HTERT RPE-1 (cell line): ENCODE results near the gene NPIPB13.
"Not testable (repeated sequence)": the region's sequence is repeated elsewhere in the genome, so short reads cannot be mapped to it uniquely, and the experiment has no call there.

Experiments used
- in situ Hi-C: fragments of 300-500 bp; cut with MboI; formaldehyde crosslinking; loops from 4 replicates; pipeline ENCODE4 v1.14.3; 2020; ENCODE audit warnings: low sequenced_read_pairs

NPIPB13 gene

GRCh38 chr16:30248379-30248778 is at the start of gene NPIPB13:
Gene NPIPB13, minus strand, starts transcription at chr16:30248479. Its CDS starts 2,906 bp downstream, at chr16:30245573.
- in situ Hi-C loops, result not testable (repeated sequence)

DNA sequence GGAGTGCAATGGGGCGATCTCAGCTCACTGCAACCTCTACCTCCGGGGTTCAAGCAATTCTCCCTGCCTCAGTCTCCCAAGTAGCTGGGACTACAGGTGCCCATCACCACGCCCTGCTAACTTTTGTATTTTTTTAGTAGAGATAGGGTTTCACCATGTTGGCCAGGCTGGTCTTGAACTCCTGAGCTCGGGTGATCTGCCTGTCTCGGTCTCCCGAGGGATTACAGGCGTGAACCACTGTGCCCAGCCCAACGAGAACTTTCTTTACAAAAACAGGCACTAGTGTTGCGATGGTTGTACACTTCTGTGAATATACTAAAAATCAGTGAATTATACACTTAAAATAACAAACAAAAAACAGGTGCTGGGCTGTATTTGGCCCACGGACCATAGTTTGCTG is 34.1 kb upstream of the NPIPB13 start:
- in situ Hi-C loops, result not testable (repeated sequence)

DNA sequence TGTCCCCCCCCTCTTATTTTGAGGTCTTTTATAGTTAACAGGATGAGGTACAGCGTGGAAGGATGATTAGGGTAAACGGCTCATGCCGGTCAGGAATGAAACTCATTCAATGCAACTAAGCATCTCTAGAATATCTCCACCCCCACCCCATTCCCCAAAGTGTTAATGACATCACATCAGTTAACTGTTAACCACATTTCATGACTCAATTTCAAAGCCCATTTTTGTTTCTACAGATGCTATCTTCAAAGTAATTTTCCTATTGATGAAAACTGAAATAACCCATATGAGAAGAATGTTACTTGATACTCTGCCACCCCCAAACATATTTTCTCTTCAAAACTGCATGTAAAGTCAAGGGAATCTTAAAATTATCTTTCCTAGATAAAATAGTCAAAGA is 30.2 kb upstream of the NPIPB13 start:
- in situ Hi-C loops, result not testable (repeated sequence)

DNA sequence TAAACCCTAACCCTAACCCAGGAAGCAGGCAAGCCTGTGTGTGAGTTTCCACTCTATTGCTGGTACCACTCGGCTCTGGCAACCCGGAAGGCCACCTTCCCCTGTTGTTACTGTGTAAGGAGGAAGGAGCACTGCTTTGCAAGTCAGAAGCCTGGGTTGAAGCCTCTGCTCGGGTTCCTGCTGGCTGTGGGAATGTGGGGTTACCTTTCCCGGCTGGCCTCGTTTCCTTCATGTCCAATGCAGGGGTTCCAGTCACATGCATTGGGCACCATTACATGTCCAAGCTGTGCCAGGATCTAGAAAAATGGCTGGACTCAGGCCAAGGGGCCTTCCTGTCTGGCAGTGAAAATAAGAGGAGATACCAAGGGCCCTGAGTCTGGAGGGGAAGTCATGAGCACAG is 31.2 kb downstream of the NPIPB13 start:
- in situ Hi-C loops, result not testable (repeated sequence)

DNA sequence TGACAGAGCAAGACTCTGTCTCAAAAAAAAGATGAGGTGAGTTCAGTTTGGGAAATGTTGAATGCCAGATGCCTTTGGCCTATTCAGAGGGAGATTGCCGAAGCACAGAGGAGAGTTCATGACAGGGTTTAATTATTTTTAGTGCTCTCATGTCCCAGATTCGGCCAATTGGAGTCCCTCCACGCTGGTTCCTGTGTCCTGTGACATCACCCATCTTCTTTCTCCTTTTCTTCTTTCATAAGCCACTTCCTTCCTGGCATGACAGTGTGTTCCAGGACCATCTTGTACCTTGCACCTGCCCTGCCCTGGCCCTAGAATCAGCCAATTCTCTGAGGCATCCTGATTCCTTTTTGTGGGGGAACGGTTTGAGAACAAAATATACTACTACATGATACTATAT is 36.9 kb downstream of the NPIPB13 start:
- in situ Hi-C loops, result not testable (repeated sequence)

- in situ Hi-C loops, result not testable (repeated sequence)
Measured at GRCh38 chr16:30209032-30209431, 39.2 kb downstream of the NPIPB13 start.

DNA sequence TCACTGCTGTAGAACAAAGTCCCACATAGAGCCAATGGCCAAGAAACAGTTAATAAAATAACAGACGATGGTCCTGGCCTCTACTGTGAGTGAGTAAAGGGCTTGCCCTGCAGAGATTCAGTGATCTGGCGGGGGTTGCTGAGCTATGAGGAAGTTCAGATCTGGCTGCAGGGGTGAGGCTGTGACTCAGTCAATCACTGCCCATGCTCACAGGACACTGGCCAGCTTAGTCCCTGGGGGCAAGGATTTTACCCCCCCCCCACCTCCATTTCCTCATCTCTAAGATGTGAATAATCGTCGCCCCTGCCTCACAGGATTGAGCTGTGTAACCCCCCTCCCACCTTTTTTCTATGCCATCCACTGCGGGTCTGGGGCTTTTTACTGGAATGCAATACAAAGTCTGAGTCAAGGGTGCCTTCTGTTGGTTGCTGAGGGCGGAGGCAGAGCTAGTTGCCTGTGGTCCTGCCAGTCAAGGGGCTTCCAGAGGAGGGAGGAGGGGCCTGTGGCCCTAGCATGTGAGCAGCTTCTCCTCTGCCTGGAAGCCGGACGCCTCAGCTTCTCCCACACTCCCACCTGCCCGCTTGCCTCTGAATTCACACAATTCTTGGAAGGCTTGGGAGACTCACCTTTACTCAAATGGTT is 41.1 kb downstream of the NPIPB13 start:
- in situ Hi-C loops, result not testable (repeated sequence)

DNA sequence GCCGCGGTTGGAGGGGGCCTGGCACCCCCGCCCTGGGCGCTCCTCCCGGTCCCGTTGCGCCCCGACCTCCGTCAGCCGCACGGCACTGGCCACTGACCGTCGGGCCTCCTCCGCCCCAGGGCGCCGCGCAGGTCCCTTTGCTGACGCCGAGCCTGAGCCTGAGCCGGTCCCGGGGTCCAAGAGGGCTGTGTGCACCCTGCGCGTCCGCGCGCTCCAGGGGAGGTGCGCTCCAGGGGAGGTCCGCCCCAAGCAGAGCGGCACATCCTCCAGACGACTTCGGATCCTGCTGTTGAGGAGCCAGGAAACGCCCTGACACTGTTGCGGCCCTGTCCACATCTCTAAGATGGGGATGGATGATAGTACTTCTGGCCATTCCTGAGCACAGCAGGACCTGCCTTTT is 42.0 kb downstream of the NPIPB13 start:
- in situ Hi-C loops, result not testable (repeated sequence)

DNA sequence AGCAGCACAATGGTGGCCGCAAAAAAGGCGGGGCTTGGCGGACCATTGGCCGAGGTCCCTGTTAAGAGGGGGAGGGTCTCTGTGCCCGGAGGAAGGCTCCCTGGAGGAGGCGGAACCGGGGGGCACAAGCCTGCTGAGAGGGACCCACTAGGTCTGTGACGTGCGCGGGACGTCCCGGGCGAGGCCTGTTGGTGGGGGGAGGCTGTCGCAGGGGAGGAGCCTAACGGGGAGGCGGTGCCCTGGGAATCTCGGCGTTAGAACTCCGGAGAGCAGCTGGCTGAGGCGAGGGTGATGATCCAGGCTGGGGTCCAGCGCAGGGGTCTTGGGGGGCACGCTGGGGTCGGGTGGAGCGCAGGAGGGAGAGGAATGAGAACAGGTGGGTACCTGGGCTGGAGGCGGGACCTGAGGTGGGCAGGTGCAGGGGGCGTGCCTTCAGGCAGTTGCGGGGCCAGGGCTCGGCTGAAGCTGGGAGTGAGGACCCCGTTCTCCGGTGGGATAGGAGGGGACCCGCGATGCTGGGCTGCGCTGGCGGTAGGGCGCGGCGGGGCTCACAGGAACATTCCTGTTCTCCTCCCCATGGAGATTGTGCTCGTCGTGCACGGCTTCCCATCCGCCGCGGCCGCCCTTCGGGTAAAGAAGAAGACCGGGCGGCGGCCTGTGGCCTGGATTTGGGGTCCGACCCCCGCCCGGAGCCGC is 42.6 kb downstream of the NPIPB13 start:
- in situ Hi-C loops, result not testable (repeated sequence)

- in situ Hi-C loops, result not testable (repeated sequence)
Measured at GRCh38 chr16:30199608-30200343, 48.5 kb downstream of the NPIPB13 start.

GRCh38 chr16:30199049-30199448 is 49.2 kb downstream of the NPIPB13 start, which contains the start of gene SULT1A3:
Gene SULT1A3, plus strand, starts transcription at chr16:30199255. Its CDS starts 1,474 bp downstream, at chr16:30200729.
- in situ Hi-C loops, result not testable (repeated sequence)
